ENCODE measurements around the gene FOXA2.

GRCh38 chr20:22604815-22605214 is 20.4 kb upstream of the FOXA2 start:
- TF ChIP-seq POLR2A (IDR thresholded peaks at IDR 0.05) (no peak), CTCF (IDR thresholded peaks at IDR 0.05) (no peak)

Measured in thyroid gland (tissue), 4 donors.